Kidney epithelial cell (primary cell): ENCODE results near the gene IQSEC3. TPM values are rescaled to one million over a fixed set of nuclear protein-coding genes. Genes with fewer than 3 reads are reported as not detected.

Experiments used
- DNase-seq: peaks from one replicate; pipeline ENCODE4 v3.0.0-alpha.2; 2010; ENCODE audit warnings: low read depth
- H3K27me3 ChIP-seq: 2 replicates; pipeline ENCODE4 v1.6.0; 2011; ENCODE audit warnings: low read length; ENCODE audit not compliant: control insufficient read depth, insufficient read depth
- H3K36me3 ChIP-seq: 2 replicates; pipeline ENCODE4 v1.5.1; 2011; ENCODE audit warnings: low read length; ENCODE audit not compliant: control insufficient read depth, insufficient read depth
- H3K4me3 ChIP-seq: 2 replicates; pipeline ENCODE4 v1.5.1; 2011; ENCODE audit warnings: low read depth, mild to moderate bottlenecking, control low read depth, low read length
- total RNA-seq: library from RNA; depleted of rRNA; stranded (reverse); fragments of >200 nt; gene quantifications from 2 replicates; pipeline ENCODE4 v1.2.3, GENCODE V29; 2015
- TF ChIP-seq, protein P1 (sequence below): IDR thresholded peaks from 2 replicates; pipeline ENCODE4 v1.5.1; 2011; ENCODE audit warnings: mild to moderate bottlenecking, moderate library complexity, low read length, control low read depth, inconsistent platforms; ENCODE audit not compliant: insufficient read depth, poor library complexity, severe bottlenecking

Gene IQSEC3
- total RNA-seq, 1 donor from 2014 or later = 1.0 TPM

DNA sequence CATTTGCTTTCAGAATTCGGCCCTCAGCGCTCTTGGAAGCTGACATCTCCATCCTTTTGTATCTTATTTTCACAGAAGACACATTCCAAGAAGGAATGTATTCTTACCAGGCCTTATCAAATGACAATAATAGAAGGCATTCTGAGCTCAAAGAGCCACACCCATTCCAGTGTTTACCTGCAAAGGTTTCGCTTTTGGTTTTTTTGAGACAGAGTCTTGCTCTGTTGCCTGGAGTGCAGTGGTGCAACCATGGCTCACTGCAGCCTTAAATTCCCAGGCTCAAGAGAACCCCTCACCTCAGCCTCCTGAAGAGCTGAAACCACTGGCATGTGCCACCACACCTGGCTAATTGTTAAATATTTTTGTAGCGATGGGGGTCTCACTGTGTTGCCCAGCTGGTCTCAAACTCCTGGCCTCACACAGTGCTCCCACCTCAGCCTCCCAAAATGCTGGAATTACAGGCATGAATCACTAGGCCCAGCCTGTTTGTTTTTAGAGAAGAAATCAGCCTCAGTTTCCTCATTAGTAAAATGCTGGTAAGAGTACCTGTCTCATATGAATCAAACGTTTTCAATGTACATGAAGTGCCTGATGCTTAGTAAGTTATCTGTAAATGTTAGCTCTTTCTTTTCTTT lies 78.2 kb downstream of the IQSEC3 start:
- H3K36me3 ChIP-seq = no peaks in the 10 kb centered on the region
- H3K27me3 ChIP-seq = peaks cover 24% of the 10 kb centered on the region
- no peak for DNase-seq
- no peak overlapping the region for H3K4me3 ChIP-seq
- TF ChIP-seq, protein P1, sequence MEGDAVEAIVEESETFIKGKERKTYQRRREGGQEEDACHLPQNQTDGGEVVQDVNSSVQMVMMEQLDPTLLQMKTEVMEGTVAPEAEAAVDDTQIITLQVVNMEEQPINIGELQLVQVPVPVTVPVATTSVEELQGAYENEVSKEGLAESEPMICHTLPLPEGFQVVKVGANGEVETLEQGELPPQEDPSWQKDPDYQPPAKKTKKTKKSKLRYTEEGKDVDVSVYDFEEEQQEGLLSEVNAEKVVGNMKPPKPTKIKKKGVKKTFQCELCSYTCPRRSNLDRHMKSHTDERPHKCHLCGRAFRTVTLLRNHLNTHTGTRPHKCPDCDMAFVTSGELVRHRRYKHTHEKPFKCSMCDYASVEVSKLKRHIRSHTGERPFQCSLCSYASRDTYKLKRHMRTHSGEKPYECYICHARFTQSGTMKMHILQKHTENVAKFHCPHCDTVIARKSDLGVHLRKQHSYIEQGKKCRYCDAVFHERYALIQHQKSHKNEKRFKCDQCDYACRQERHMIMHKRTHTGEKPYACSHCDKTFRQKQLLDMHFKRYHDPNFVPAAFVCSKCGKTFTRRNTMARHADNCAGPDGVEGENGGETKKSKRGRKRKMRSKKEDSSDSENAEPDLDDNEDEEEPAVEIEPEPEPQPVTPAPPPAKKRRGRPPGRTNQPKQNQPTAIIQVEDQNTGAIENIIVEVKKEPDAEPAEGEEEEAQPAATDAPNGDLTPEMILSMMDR = no peak

GRCh38 chr12:145369-145960 lies 78.9 kb downstream of the IQSEC3 start:
- no peak for DNase-seq
- Histone ChIP-seq H3K36me3 (no peaks in the 10 kb centered on the region), H3K4me3 (no peak overlapping the region), H3K27me3 (peaks cover 21% of the 10 kb centered on the region)
- TF ChIP-seq, protein P1 = no peak

- TF ChIP-seq, protein P1 = no peak
- Histone ChIP-seq H3K4me3 (no peak overlapping the region), H3K36me3 (no peaks in the 10 kb centered on the region), H3K27me3 (peaks cover 14% of the 10 kb centered on the region)
- no peak for DNase-seq
Observed at GRCh38 chr12:147242-147641, 80.7 kb downstream of the IQSEC3 start.

DNA sequence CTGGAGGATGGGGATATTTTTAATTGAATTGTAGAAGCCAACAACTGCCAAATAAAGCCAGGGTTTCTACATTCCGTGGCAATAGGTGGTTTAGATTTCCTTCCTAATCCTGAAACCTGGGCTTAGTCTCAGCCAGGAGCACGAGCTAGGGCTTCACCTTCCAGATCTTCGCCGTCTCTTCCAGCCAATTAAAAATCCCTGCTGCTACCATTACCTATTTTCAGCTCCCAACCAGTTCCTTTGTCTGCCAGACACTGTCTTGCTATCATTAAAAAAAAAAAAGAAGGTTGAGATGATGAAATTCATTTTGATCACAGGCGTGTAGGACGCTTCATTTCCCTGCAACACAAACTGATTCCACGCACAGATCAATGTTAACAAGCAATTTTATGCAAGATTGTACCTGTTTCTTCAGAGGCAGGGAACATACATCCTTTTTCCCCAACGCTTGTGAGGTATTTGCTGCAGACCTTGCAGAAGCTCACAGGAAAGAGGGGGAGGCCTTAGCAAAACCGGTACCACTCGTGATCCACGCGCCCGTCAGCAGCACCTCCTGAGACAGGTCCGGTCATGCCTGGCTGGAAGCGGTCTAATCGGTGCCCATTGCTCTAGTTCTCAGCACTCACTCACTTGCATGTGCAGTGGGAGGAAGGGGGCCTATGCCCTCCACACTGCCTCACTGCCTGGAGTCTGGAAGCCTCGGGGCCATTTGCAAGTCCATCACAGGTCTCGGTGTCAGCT lies 82.3 kb downstream of the IQSEC3 start:
- DNase-seq = no peak

GRCh38 chr12:151579-151978 lies 85.0 kb downstream of the IQSEC3 start:
- Histone ChIP-seq H3K27me3 (peaks cover 22% of the 10 kb centered on the region), H3K36me3 (no peaks in the 10 kb centered on the region), H3K4me3 (no peak overlapping the region)
- TF ChIP-seq, protein P1 = no peak
- no peak for DNase-seq

More for the DNA sequence above, 82.3 kb downstream of the IQSEC3 start:
- Histone ChIP-seq H3K4me3 (no peak overlapping the region), H3K36me3 (no peaks in the 10 kb centered on the region), H3K27me3 (peaks cover 16% of the 10 kb centered on the region)
- TF ChIP-seq, protein P1 = no peak
